ENCODE data around the gene TFAM.

DNA sequence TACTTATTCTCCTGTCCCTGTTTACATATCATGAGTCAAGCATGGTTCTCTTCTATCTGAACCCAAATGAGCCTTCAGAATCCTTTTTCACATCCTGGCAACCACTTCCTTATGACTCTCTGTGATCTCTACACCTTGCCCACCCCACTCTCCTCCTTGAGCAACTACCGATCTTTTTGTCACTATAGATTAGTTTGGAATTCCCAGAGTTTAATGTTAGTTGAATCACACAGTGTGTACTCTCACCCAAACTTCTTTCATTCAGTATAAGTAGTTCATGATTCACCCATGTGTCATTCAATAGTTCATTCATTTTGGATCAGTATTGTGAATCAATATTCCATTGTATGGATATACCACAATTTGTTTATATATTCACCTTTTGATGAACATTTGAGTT, 55.3 kb downstream of the TFAM start:
- TF ChIP-seq EZH2 (IDR thresholded peaks at IDR 0.05; ENCODE audit: low read depth, low read length, severe bottlenecking), result no peak
- TF ChIP-seq POLR2AphosphoS5 (IDR thresholded peaks at IDR 0.05; ENCODE audit: low read depth, low read length), result no peak
- TF ChIP-seq TAF7 (optimal IDR thresholded peaks at IDR 0.05; ENCODE audit: borderline replicate concordance, low read depth, low read length), result no peak
- TF ChIP-seq, protein P1, sequence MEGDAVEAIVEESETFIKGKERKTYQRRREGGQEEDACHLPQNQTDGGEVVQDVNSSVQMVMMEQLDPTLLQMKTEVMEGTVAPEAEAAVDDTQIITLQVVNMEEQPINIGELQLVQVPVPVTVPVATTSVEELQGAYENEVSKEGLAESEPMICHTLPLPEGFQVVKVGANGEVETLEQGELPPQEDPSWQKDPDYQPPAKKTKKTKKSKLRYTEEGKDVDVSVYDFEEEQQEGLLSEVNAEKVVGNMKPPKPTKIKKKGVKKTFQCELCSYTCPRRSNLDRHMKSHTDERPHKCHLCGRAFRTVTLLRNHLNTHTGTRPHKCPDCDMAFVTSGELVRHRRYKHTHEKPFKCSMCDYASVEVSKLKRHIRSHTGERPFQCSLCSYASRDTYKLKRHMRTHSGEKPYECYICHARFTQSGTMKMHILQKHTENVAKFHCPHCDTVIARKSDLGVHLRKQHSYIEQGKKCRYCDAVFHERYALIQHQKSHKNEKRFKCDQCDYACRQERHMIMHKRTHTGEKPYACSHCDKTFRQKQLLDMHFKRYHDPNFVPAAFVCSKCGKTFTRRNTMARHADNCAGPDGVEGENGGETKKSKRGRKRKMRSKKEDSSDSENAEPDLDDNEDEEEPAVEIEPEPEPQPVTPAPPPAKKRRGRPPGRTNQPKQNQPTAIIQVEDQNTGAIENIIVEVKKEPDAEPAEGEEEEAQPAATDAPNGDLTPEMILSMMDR (IDR thresholded peaks at IDR 0.05; ENCODE audit: control extremely low read depth in 1 of 3, insufficient read depth in 1 of 3, low read depth in 1 of 3, low read length in 3 of 3), result no peak
- no peak for TF ChIP-seq POLR2A (IDR thresholded peaks at IDR 0.05; ENCODE audit: control extremely low read depth in 1 of 2, low read depth in 2 of 2, low read length in 2 of 2)
- no peak for TF ChIP-seq HDAC2 (IDR thresholded peaks at IDR 0.05; ENCODE audit: borderline replicate concordance in 1 of 2, low read depth in 2 of 2, low read length in 2 of 2)
- TF ChIP-seq YY1 (IDR thresholded peaks at IDR 0.05; ENCODE audit: low read depth, low read length), result no peak
- TF ChIP-seq GTF2F1 (IDR thresholded peaks at IDR 0.05; ENCODE audit: borderline replicate concordance, low read depth, low read length), result no peak
- no peak for TF ChIP-seq SIN3A (conservative IDR thresholded peaks at IDR 0.05 in 1 of 2, IDR thresholded peaks at IDR 0.05 in 1 of 2; ENCODE audit: low read depth in 1 of 2, low read length in 2 of 2)
- TF ChIP-seq MAX (IDR thresholded peaks at IDR 0.05), result no peak
- TF ChIP-seq NANOG (IDR thresholded peaks at IDR 0.05; ENCODE audit: insufficient read depth, low read depth, low read length, poor library complexity, severe bottlenecking), result no peak
- no peak for TF ChIP-seq EGR1 (IDR thresholded peaks at IDR 0.05; ENCODE audit: borderline replicate concordance, low read depth, low read length)
- no peak for TF ChIP-seq SP1 (IDR thresholded peaks at IDR 0.05; ENCODE audit: low read depth, low read length)

Data from H1 (cell line).